IMR-90 (cell line): ENCODE results near the gene ZNF587. TPM values are rescaled to one million over a fixed set of nuclear protein-coding genes. Genes with fewer than 3 reads are reported as not detected.

Experiments
- ATAC-seq: fragments of 200-7000 bp; cut with Tn5 transposase; 2 replicates; pipeline ENCODE4 v1.9.1; 2020; ENCODE audit warnings: low read depth, mild to moderate bottlenecking, moderate library complexity
- BruUV-seq: library from RNA; stranded (reverse); fragments of 400-500 nt; replicated peaks from 2 replicates; lab custom pipeline; 2021; lab: Mats Ljungman, UMichigan
- CTCF ChIA-PET: fragments of 300-600 bp; formaldehyde crosslinking; extraction: SDS; loops from one replicate; lab custom pipeline; 2021; ENCODE audit warnings: antibody characterized with exemption; lab: Yijun Ruan, JAX
- POLR2A ChIA-PET: fragments of 300-600 bp; sonication (Branson Sonifier 250); formaldehyde crosslinking; loops from one replicate; lab custom pipeline; 2022; ENCODE audit warnings: antibody characterized with exemption; ENCODE audit not compliant: unreplicated experiment; lab: Charles Lee
- DNase-seq: peaks from one replicate; pipeline ENCODE4 v3.0.0; 2013
- H2AFZ ChIP-seq: replicated peaks from 2 replicates; pipeline ENCODE3; 2013; ENCODE audit warnings: low read length, mild to moderate bottlenecking; ENCODE audit not compliant: poor library complexity
- H2AK5ac ChIP-seq: 2 replicates; pipeline ENCODE4 v1.6.1; 2013; ENCODE audit warnings: low read depth, low read length, inconsistent platforms
- H2AK9ac ChIP-seq: replicated peaks from 2 replicates; pipeline ENCODE3; 2013; ENCODE audit warnings: mild to moderate bottlenecking, low read depth, low read length, moderate library complexity; ENCODE audit not compliant: poor library complexity
- H2BK120ac ChIP-seq: 2 replicates; pipeline ENCODE4 v1.6.1; 2013; ENCODE audit warnings: low read depth, low read length, inconsistent platforms
- H2BK15ac ChIP-seq: 3 replicates; pipeline ENCODE4 v1.6.1; 2013; ENCODE audit warnings: low read depth, low read length, inconsistent platforms
- H2BK20ac ChIP-seq: 2 replicates; pipeline ENCODE4 v1.6.1; 2013; ENCODE audit warnings: low read depth, mild to moderate bottlenecking, inconsistent platforms, low read length, moderate library complexity
- H2BK5ac ChIP-seq: 2 replicates; pipeline ENCODE4 v1.6.1; 2013; ENCODE audit warnings: mild to moderate bottlenecking, low read depth, low read length, inconsistent platforms; ENCODE audit not compliant: poor library complexity, severe bottlenecking
- H3K14ac ChIP-seq: replicated peaks from 2 replicates; pipeline ENCODE4 v1.6.1; 2013; ENCODE audit warnings: low read depth, low read length, inconsistent platforms
- H3K18ac ChIP-seq: 2 replicates; pipeline ENCODE4 v1.6.1; 2013; ENCODE audit warnings: low read depth, low read length, control low read depth
- H3K23ac ChIP-seq: 2 replicates; pipeline ENCODE4 v1.6.1; 2013; ENCODE audit warnings: low read depth, low read length, inconsistent platforms
- H3K27ac ChIP-seq: 2 replicates; pipeline ENCODE4 v1.5.1; 2013; ENCODE audit warnings: mild to moderate bottlenecking, control low read depth, low read length; ENCODE audit not compliant: insufficient read depth
- H3K27me3 ChIP-seq: 2 replicates; pipeline ENCODE4 v1.6.1; 2013; ENCODE audit warnings: low read length; ENCODE audit not compliant: control insufficient read depth, insufficient read depth
- H3K36me3 ChIP-seq: 2 replicates; pipeline ENCODE4 v1.6.1; 2013; ENCODE audit warnings: low read length, mixed read lengths; ENCODE audit not compliant: control insufficient read depth, insufficient read depth
- H3K4ac ChIP-seq: 2 replicates; pipeline ENCODE4 v1.6.1; 2013; ENCODE audit warnings: low read depth, low read length, inconsistent platforms
- H3K4me1 ChIP-seq: 2 replicates; pipeline ENCODE4 v1.6.1; 2013; ENCODE audit warnings: low read length, mixed read lengths; ENCODE audit not compliant: control insufficient read depth, insufficient read depth
- H3K4me2 ChIP-seq: 2 replicates; pipeline ENCODE4 v1.6.1; 2013; ENCODE audit warnings: low read depth, mild to moderate bottlenecking, control low read depth, low read length, moderate library complexity
- H3K4me3 ChIP-seq: 2 replicates; pipeline ENCODE4 v1.5.1; 2013; ENCODE audit warnings: low read depth, mild to moderate bottlenecking, control low read depth, low read length, moderate library complexity; ENCODE audit not compliant: insufficient read depth
- H3K56ac ChIP-seq: 2 replicates; pipeline ENCODE4 v1.6.1; 2013; ENCODE audit warnings: low read length, inconsistent platforms; ENCODE audit not compliant: insufficient read depth; ENCODE audit errors: extremely low read depth
- H3K79me1 ChIP-seq, 2 experiments: 2 replicates each; pipeline ENCODE4 v1.6.1; 2013; ENCODE audit warnings: low read length in 2 of 2, inconsistent platforms in 1 of 2, low read depth in 1 of 2
- H3K9ac ChIP-seq: 2 replicates; pipeline ENCODE4 v1.6.1; 2013; ENCODE audit warnings: low read depth, low read length, control low read depth
- H3K9me1 ChIP-seq: 2 replicates; pipeline ENCODE4 v1.6.1; 2013; ENCODE audit warnings: low read length, inconsistent platforms; ENCODE audit not compliant: insufficient read depth
- H3K9me3 ChIP-seq: 2 replicates; pipeline ENCODE4 v1.6.1; 2013; ENCODE audit warnings: low read length; ENCODE audit not compliant: control insufficient read depth, insufficient read depth
- H4K20me1 ChIP-seq: 2 replicates; pipeline ENCODE4 v1.6.1; 2013; ENCODE audit warnings: low read length, inconsistent platforms; ENCODE audit not compliant: insufficient read depth
- H4K5ac ChIP-seq: 2 replicates; pipeline ENCODE4 v1.6.1; 2013; ENCODE audit warnings: mild to moderate bottlenecking, low read depth, low read length, control low read depth
- H4K8ac ChIP-seq, 2 experiments: 2 replicates each; pipeline ENCODE4 v1.6.1; 2013; ENCODE audit warnings: low read depth in 2 of 2, low read length in 2 of 2, control low read depth in 1 of 2, inconsistent platforms in 1 of 2
- H4K91ac ChIP-seq: 2 replicates; pipeline ENCODE4 v1.6.1; 2013; ENCODE audit warnings: low read depth, low read length, inconsistent platforms; ENCODE audit not compliant: insufficient read depth
- CHD1 ChIP-seq: IDR thresholded peaks from 2 replicates; pipeline ENCODE4 v1.6.1; 2012; ENCODE audit warnings: low read depth, low read length, improper control_type of control experiment
- MXI1 ChIP-seq: IDR thresholded peaks from 2 replicates; pipeline ENCODE4 v1.6.1; 2012; ENCODE audit warnings: low read depth, mild to moderate bottlenecking, low read length, moderate library complexity, borderline replicate concordance
- NFE2L2 ChIP-seq: fragments of 150-350 bp; IDR thresholded peaks from 2 replicates; pipeline ENCODE4 v1.6.1; 2016; ENCODE audit warnings: low read depth, mild to moderate bottlenecking, low read length
- WGBS, 2 experiments: methylation state at CpG; one replicate each; pipeline versions ENCODE4 v1.1.5 to v1.1.7; 2013; ENCODE audit warnings: missing lambda C conversion rate in 2 of 2; ENCODE audit not compliant: insufficient read length in 1 of 2; ENCODE audit errors: extremely low coverage in 2 of 2; 5-methylcytosine and 5-hydroxymethylcytosine counted together
- dilution Hi-C: fragments of 300-500 bp; cut with HindIII; formaldehyde crosslinking; loops from one replicate; pipeline ENCODE4 v1.14.3; 2018; ENCODE audit warnings: low sequenced_read_pairs; ENCODE audit not compliant: unreplicated experiment
- in situ Hi-C: fragments of 300-500 bp; cut with MboI; formaldehyde crosslinking; loops from 3 replicates; pipeline ENCODE4 v1.14.3; 2019; ENCODE audit warnings: low sequenced_read_pairs, inconsistent platforms, mixed read lengths
- intact Hi-C: fragments of 100-400 bp; cut with micrococcal nuclease; formaldehyde crosslinking; loops from 2 replicates; pipeline ENCODE4 v1.10.0; 2022
- polyA plus RNA-seq, 3 experiments: library from polyadenylated mRNA; depleted of rRNA; stranded (reverse); fragments of >200 nt; gene quantifications; 2 replicates each; pipeline ENCODE4 v1.2.3, GENCODE V29; 2012; ENCODE audit warnings: low replicate concordance in 1 of 3
- total RNA-seq: library from RNA; depleted of rRNA; stranded (reverse); fragments of >200 nt; gene quantifications from 2 replicates; pipeline ENCODE4 v1.2.3, GENCODE V29; 2012
- TF ChIP-seq, protein P1 (sequence below): fragments of 150-350 bp; IDR thresholded peaks from 2 replicates; pipeline ENCODE4 v1.6.1; 2017; ENCODE audit warnings: mild to moderate bottlenecking, antibody characterized with exemption, low read length, low read depth
- TF ChIP-seq, protein P2 (sequence below): fragments of 150-350 bp; IDR thresholded peaks from 2 replicates; pipeline ENCODE4 v1.6.1; 2016; ENCODE audit warnings: low read depth, mild to moderate bottlenecking, low read length, moderate library complexity, borderline replicate concordance

ZNF587 gene
- total and polyA plus RNA-seq, 2 of the 4 experiments (the other 2 are of a cell fraction) = 14.0 to 43.7 TPM

DNA sequence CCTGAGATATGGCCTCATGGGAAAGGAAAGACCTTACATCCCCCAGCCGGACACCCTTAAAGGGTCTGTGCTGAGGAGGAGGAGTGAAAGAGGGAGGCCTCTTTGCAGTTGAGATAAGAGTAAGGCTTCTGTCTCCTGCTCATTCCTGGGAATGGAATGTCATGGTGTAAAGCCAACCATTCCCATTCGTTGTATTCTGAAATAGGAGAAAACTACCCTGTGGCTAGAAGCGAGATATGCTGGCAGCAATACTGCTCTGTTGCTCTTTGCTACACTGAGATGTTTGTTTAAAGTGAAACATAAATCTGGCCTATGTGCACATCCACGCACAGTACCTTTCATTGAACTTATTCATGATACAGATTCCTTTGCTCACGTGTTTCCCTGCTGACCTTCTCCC, 20.3 kb upstream of the ZNF587 start:
- no peak overlapping the region for H3K56ac ChIP-seq
- H4K20me1 ChIP-seq = peaks cover 26% of the 10 kb centered on the region
- TF ChIP-seq, protein P1, sequence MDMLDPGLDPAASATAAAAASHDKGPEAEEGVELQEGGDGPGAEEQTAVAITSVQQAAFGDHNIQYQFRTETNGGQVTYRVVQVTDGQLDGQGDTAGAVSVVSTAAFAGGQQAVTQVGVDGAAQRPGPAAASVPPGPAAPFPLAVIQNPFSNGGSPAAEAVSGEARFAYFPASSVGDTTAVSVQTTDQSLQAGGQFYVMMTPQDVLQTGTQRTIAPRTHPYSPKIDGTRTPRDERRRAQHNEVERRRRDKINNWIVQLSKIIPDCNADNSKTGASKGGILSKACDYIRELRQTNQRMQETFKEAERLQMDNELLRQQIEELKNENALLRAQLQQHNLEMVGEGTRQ = no peak
- TF ChIP-seq NFE2L2 = no peak
- TF ChIP-seq, protein P2, sequence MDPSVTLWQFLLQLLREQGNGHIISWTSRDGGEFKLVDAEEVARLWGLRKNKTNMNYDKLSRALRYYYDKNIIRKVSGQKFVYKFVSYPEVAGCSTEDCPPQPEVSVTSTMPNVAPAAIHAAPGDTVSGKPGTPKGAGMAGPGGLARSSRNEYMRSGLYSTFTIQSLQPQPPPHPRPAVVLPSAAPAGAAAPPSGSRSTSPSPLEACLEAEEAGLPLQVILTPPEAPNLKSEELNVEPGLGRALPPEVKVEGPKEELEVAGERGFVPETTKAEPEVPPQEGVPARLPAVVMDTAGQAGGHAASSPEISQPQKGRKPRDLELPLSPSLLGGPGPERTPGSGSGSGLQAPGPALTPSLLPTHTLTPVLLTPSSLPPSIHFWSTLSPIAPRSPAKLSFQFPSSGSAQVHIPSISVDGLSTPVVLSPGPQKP = no peak
- TF ChIP-seq MXI1 = no peak
- TF ChIP-seq CHD1 = no peak
- no peak overlapping the region for H2BK5ac ChIP-seq
- no peak overlapping the region for H4K91ac ChIP-seq
- peaks cover 10% of the 10 kb centered on the region; the same call in 1 of the 2 replicates for H3K4me1 ChIP-seq
- CTCF ChIA-PET = no interaction called here
- no peak overlapping the region for H3K27ac ChIP-seq
- H3K14ac ChIP-seq = no peak overlapping the region
- H2BK15ac ChIP-seq = no peak overlapping the region
- H2AK5ac ChIP-seq = no peak overlapping the region
- H3K4me3 ChIP-seq = no peak overlapping the region
- no peaks in the 10 kb centered on the region for H3K9me3 ChIP-seq
- peaks cover 5% of the 10 kb centered on the region for H3K36me3 ChIP-seq
- peak; percentile 40 for DNase-seq
- intact Hi-C loops = no loop called here
- no peak overlapping the region for H2BK120ac ChIP-seq
- H2AK9ac ChIP-seq = no peak overlapping the region
- H3K9me1 ChIP-seq = peaks cover 8% of the 10 kb centered on the region; the same call in 1 of the 2 replicates
- BruUV-seq = no TSS peak
- POLR2A ChIA-PET = no interaction called here
- no peak overlapping the region; a peak in 1 of 4 replicates for H4K8ac ChIP-seq
- no peak overlapping the region for H3K4ac ChIP-seq
- in situ Hi-C loops = no loop called here
- H2BK20ac ChIP-seq = no peak overlapping the region
- no peak overlapping the region for H3K18ac ChIP-seq
- peak overlapping the region; percentile 13; the same call in 1 of the 2 replicates for H3K4me2 ChIP-seq
- no CpG with 5 or more reads among the region's 5 CpGs for WGBS, 2 experiments
- ATAC-seq = no peak
- no peak overlapping the region for H4K5ac ChIP-seq
- dilution Hi-C loops = no loop called here
- no peaks in the 10 kb centered on the region for H3K27me3 ChIP-seq
- H3K23ac ChIP-seq = no peak overlapping the region
- H3K79me1 ChIP-seq = peaks cover 7 to 56% of the 10 kb centered on the region in 2 experiments; a peak in 3 of 4 replicates
- no peak overlapping the region for H3K9ac ChIP-seq
- no peak overlapping the region for H2AFZ ChIP-seq
